HG03108 (cell line): ENCODE data around the gene A3GALT2.

Experiments
- ATAC-seq: cut with Tn5 transposase; IDR thresholded peaks from one replicate; pipeline ENCODE4 v1.9.1; 2021; ENCODE audit warnings: moderate library complexity; ENCODE audit not compliant: unreplicated experiment

The A3GALT2 gene

GRCh38 chr1:33274446-33274845 is 46.5 kb downstream of the A3GALT2 start:
- ATAC-seq: no peak

- ATAC-seq: no peak
Measured at GRCh38 chr1:33273961-33274371, 46.9 kb downstream of the A3GALT2 start.

- ATAC-seq: no peak
Measured at GRCh38 chr1:33273406-33273805, 47.5 kb downstream of the A3GALT2 start.

- no peak for ATAC-seq
Measured at GRCh38 chr1:33272930-33273329, 48.0 kb downstream of the A3GALT2 start.

GRCh38 chr1:33272509-33272908 is 48.4 kb downstream of the A3GALT2 start:
- no peak for ATAC-seq

GRCh38 chr1:33271666-33272505 is 49.0 kb downstream of the A3GALT2 start:
- no peak for ATAC-seq

- no peak for ATAC-seq
Measured at GRCh38 chr1:33270808-33271465, 50.0 kb downstream of the A3GALT2 start.

GRCh38 chr1:33270379-33270778 is 50.5 kb downstream of the A3GALT2 start:
- no peak for ATAC-seq

- no peak for ATAC-seq
Measured at GRCh38 chr1:33269621-33270020, 51.3 kb downstream of the A3GALT2 start.

- no peak for ATAC-seq
Measured at GRCh38 chr1:33268927-33269610, 51.8 kb downstream of the A3GALT2 start.

- no peak for ATAC-seq
Measured at GRCh38 chr1:33268457-33268856, 52.4 kb downstream of the A3GALT2 start.

- ATAC-seq: no peak
Measured at GRCh38 chr1:33267468-33268205, 53.3 kb downstream of the A3GALT2 start.

- ATAC-seq: no peak
Measured at GRCh38 chr1:33266766-33267165, 54.1 kb downstream of the A3GALT2 start.

- ATAC-seq: no peak
Measured at GRCh38 chr1:33265780-33266605, 54.9 kb downstream of the A3GALT2 start.

- no peak for ATAC-seq
Measured at GRCh38 chr1:33263890-33264504, 56.9 kb downstream of the A3GALT2 start.

- no peak for ATAC-seq
Measured at GRCh38 chr1:33261344-33261743, 59.6 kb downstream of the A3GALT2 start.

GRCh38 chr1:33260439-33260838 is 60.5 kb downstream of the A3GALT2 start:
- no peak for ATAC-seq

GRCh38 chr1:33259879-33260278 is 61.0 kb downstream of the A3GALT2 start:
- no peak for ATAC-seq

GRCh38 chr1:33258788-33259274 is 62.1 kb downstream of the A3GALT2 start:
- ATAC-seq: no peak
